MM.1S (cell line): Measurements from ENCODE around the gene KPNB1.

Experiments used
- CTCF ChIP-seq: fragments of 300-600 bp; sonication (generic); IDR thresholded peaks from 2 replicates; pipeline ENCODE4 v1.5.1; 2016; ENCODE audit warnings: antibody characterized with exemption, low read length, mixed read lengths
- EZH2 ChIP-seq: fragments of 300-600 bp; sonication (generic); optimal IDR thresholded peaks from 2 replicates; pipeline ENCODE3; 2017; ENCODE audit warnings: low read depth, mild to moderate bottlenecking, antibody characterized with exemption, low read length, mixed read lengths
- EZH2phosphoT487 ChIP-seq: fragments of 300-600 bp; sonication (generic); IDR thresholded peaks from 2 replicates; pipeline ENCODE4 v1.6.1; 2018; ENCODE audit warnings: antibody characterized with exemption, low read length

- TF ChIP-seq EZH2 = no peak
- TF ChIP-seq CTCF = no peak
- no peak for TF ChIP-seq EZH2phosphoT487
Observed at GRCh38 chr17:47678196-47678595, 28.5 kb downstream of the KPNB1 start.
